A549 (cell line): Measurements from ENCODE around the gene CD27. TPM values are rescaled to one million over a fixed set of nuclear protein-coding genes. Genes with fewer than 3 reads are reported as not detected.

Experiments
- ATAC-seq, 2 experiments: fragments of 200-7000 bp in 1 of 2; fragments of >200 bp in 1 of 2; cut with Nextera tagmentation in 1 of 2; cut with Tn5 transposase in 1 of 2; 3 replicates each; pipeline versions ENCODE4 v1.8.0 to v1.9.1; 2018 to 2020; ENCODE audit warnings: mild to moderate bottlenecking in 1 of 2, moderate library complexity in 1 of 2
- CTCF ChIA-PET: fragments of 300-600 bp; sonication (Branson Sonifier 250); formaldehyde crosslinking; extraction: SDS; loops from one replicate; lab custom pipeline; 2021; ENCODE audit warnings: antibody characterized with exemption, inconsistent platforms; lab: Yijun Ruan, JAX
- POLR2A ChIA-PET: fragments of 350-600 bp; formaldehyde crosslinking; extraction: SDS; loops from one replicate; lab custom pipeline; 2021; ENCODE audit warnings: antibody characterized with exemption, inconsistent platforms; lab: Yijun Ruan, JAX
- DNase-seq, 2 experiments: peaks; one replicate each; pipeline versions ENCODE4 v3.0.0 to v3.0.0-alpha.2; 2011 to 2016; ENCODE audit warnings: low read depth in 1 of 2, low spot score in 1 of 2
- FAIRE-seq: peaks from 2 replicates; lab custom pipeline; 2011; peaks lifted over from hg19 to GRCh38; lab: Jason Lieb, UNC
- H3K27ac ChIP-seq, 2 experiments: fragments of >200 bp; sonication (Bioruptor Twin); formaldehyde crosslinking; 3 replicates each; pipeline ENCODE4 v1.5.1; 2016 to 2017
- H3K4me1 ChIP-seq: fragments of >200 bp; sonication (Bioruptor Twin); formaldehyde crosslinking; 3 replicates; pipeline ENCODE4 v1.6.1; 2016
- H3K4me2 ChIP-seq: fragments of >200 bp; sonication (Bioruptor Twin); formaldehyde crosslinking; 3 replicates; pipeline ENCODE4 v1.6.1; 2016
- H3K4me3 ChIP-seq: fragments of >200 bp; sonication (Bioruptor Twin); formaldehyde crosslinking; 3 replicates; pipeline ENCODE4 v1.5.1; 2016
- H3K9me3 ChIP-seq: fragments of >200 bp; sonication (Bioruptor Twin); formaldehyde crosslinking; 3 replicates; pipeline ENCODE4 v1.6.1; 2016
- BHLHE40 ChIP-seq: IDR thresholded peaks from 2 replicates; pipeline ENCODE4 v1.6.1; 2012; ENCODE audit warnings: low read depth, low read length, inconsistent platforms
- CBX8 ChIP-seq: fragments of 200-600 bp; sonication (generic); IDR thresholded peaks from 2 replicates; pipeline ENCODE4 v1.6.1; 2016
- CEBPB ChIP-seq, 2 experiments: fragments of >200 bp in 1 of 2; sonication (Bioruptor Twin) in 1 of 2; formaldehyde crosslinking in 1 of 2; IDR thresholded peaks; 2 replicates each; pipeline ENCODE4 v1.6.1; 2012 to 2016
- EHF ChIP-seq: fragments of 250-450 bp; sonication (Bioruptor Pico); IDR thresholded peaks from 2 replicates; pipeline ENCODE4 v1.5.0; 2020; ENCODE audit warnings: mild to moderate bottlenecking
- FOSL2 ChIP-seq, 2 experiments: fragments of 450-650 bp in 1 of 2; fragments of >200 bp in 1 of 2; sonication (Bioruptor Twin) in 1 of 2; formaldehyde crosslinking; IDR thresholded peaks; 2 replicates each; pipeline versions ENCODE4 v1.5.0 to v1.6.1; 2016 to 2020; ENCODE audit warnings: mild to moderate bottlenecking in 1 of 2, moderate library complexity in 1 of 2
- HEYL ChIP-seq: fragments of 250-450 bp; sonication (Bioruptor Pico); IDR thresholded peaks from 2 replicates; pipeline ENCODE4 v1.8.0; 2021; ENCODE audit warnings: mild to moderate bottlenecking, moderate library complexity
- HOXB13 ChIP-seq: fragments of 250-450 bp; sonication (Bioruptor Pico); IDR thresholded peaks from 2 replicates; pipeline ENCODE4 v1.5.0; 2020; ENCODE audit warnings: low read depth, mild to moderate bottlenecking, moderate library complexity
- HOXB5 ChIP-seq: fragments of 250-450 bp; sonication (Bioruptor Pico); IDR thresholded peaks from 2 replicates; pipeline ENCODE4 v1.5.0; 2020; ENCODE audit warnings: mild to moderate bottlenecking, moderate library complexity
- KDM1A ChIP-seq: fragments of 200-600 bp; sonication (generic); IDR thresholded peaks from 2 replicates; pipeline ENCODE4 v1.6.1; 2016; ENCODE audit warnings: low read depth, mild to moderate bottlenecking
- NPAS2 ChIP-seq: fragments of 250-450 bp; sonication (Bioruptor Pico); IDR thresholded peaks from 2 replicates; pipeline ENCODE4 v1.8.0; 2022; ENCODE audit warnings: mild to moderate bottlenecking, moderate library complexity, borderline replicate concordance
- POLR2A ChIP-seq: IDR thresholded peaks from 2 replicates; pipeline ENCODE4 v1.6.1; 2012; ENCODE audit warnings: mild to moderate bottlenecking, low read length
- POLR2AphosphoS2 ChIP-seq: conservative IDR thresholded peaks from 2 replicates; pipeline ENCODE4 v1.6.1; 2012; ENCODE audit warnings: low read length, improper control_type of control experiment, inconsistent platforms
- RAD21 ChIP-seq, 2 experiments: fragments of >200 bp in 1 of 2; sonication (Bioruptor Twin) in 1 of 2; formaldehyde crosslinking in 1 of 2; IDR thresholded peaks in 1 of 2; conservative IDR thresholded peaks in 1 of 2; 2 replicates in 1 of 2; 3 replicates in 1 of 2; pipeline ENCODE4 v1.6.1; 2012 to 2018; ENCODE audit warnings: inconsistent platforms in 1 of 2
- RARB ChIP-seq: fragments of 250-450 bp; sonication (Bioruptor Pico); IDR thresholded peaks from 2 replicates; pipeline ENCODE4 v1.8.0; 2021; ENCODE audit warnings: mild to moderate bottlenecking, moderate library complexity
- RCOR1 ChIP-seq: fragments of 150-350 bp; IDR thresholded peaks from 2 replicates; pipeline ENCODE4 v1.6.1; 2014; ENCODE audit warnings: antibody characterized with exemption, low read length, low read depth
- SREBF2 ChIP-seq: fragments of 450-650 bp; IDR thresholded peaks from 2 replicates; pipeline ENCODE4 v1.6.1; 2014; ENCODE audit warnings: mild to moderate bottlenecking, moderate library complexity
- TP53 ChIP-seq: fragments of 250-450 bp; sonication (Bioruptor Pico); IDR thresholded peaks from 2 replicates; pipeline ENCODE4 v1.5.0; 2021; ENCODE audit warnings: mild to moderate bottlenecking, moderate library complexity
- ZFP36 ChIP-seq: fragments of 450-650 bp; IDR thresholded peaks from 2 replicates; pipeline ENCODE4 v1.6.1; 2014; ENCODE audit warnings: borderline replicate concordance; ENCODE audit not compliant: partially characterized antibody
- WGBS: methylation state at CpG from one replicate; pipeline ENCODE4 v1.1.6; 2017; ENCODE audit errors: missing lambda C conversion rate; 5-methylcytosine and 5-hydroxymethylcytosine counted together
- polyA plus RNA-seq, 4 experiments: library from polyadenylated mRNA; depleted of rRNA in 3 of 4; stranded (reverse); fragments of >200 nt; fragmentation: RNase III in 1 of 4; extraction: RNeasy Plus Mini Kit Qiagen cat#74134 plus additional on column Dnase treatment in 1 of 4; gene quantifications; 2 replicates in 3 of 4; 3 replicates in 1 of 4; pipeline ENCODE4 v1.2.3, GENCODE V29; 2011 to 2017
- TF ChIP-seq, protein P1 (sequence below): fragments of 200-600 bp; sonication (generic); IDR thresholded peaks from 2 replicates; pipeline ENCODE4 v1.6.1; 2016; ENCODE audit warnings: antibody characterized with exemption, mild to moderate bottlenecking, moderate library complexity
- TF ChIP-seq, protein P2 (sequence below): fragments of >200 bp; sonication (Bioruptor Twin); formaldehyde crosslinking; IDR thresholded peaks from 2 replicates; pipeline ENCODE4 v1.6.1; 2016
- TF ChIP-seq, protein P3 (sequence below): IDR thresholded peaks from 2 replicates; pipeline ENCODE4 v1.6.1; 2012
- TF ChIP-seq, protein P4 (sequence below): IDR thresholded peaks from 2 replicates; pipeline ENCODE4 v1.6.1; 2012
- TF ChIP-seq, protein P5 (sequence below): fragments of 250-450 bp; sonication (Bioruptor Pico); IDR thresholded peaks from 2 replicates; pipeline ENCODE4 v1.5.0; 2021; ENCODE audit warnings: mild to moderate bottlenecking, moderate library complexity, borderline replicate concordance

The CD27 gene
- polyA plus RNA-seq, 2 of the 4 experiments (the other 2 are of a cell fraction), result not detected

DNA sequence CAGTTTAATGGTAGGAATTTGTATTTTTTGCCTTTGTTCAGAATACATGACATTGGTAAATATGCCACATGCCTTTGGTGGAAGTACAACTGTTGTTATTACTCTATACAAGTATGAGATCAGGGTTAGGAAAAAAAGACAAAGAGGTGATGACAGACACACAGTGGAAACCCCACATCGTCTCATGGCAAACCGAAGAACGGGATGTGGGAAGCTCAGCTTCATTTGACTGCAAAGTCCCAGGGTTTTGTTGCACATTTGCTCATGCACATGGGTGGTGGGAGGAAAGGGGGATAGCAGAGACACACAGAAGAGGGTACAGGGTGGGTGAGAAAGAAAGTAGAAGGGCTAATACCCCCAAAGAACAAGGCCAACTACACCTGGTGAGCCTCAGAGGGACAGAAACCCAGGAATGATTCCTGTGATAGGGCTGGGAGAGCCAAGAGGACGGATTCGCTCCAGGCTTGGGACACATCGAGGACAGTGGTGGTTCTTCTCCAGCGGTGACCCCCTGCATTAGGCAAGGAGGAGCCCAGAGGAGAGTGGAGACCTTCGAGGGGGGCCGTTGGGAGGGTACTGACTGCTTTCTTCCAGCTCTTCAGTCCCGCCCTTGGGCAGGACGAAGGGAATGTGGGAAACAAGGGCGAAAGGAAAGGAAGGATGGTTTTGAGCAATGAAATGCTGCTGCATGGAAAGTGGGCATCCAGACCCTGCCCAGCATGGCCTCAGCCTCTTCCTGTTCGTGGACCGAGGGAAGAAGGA lies 17.7 kb downstream of the CD27 start:
- WGBS, result 88% methylated on average over 14 of the region's 14 CpGs
- DNase-seq (no peak), ATAC-seq (no peak), FAIRE-seq (no peak)
- no peak overlapping the region for H3K27ac ChIP-seq
- ChIA-PET CTCF (interaction anchor here (0.8 to 9.3 kb wide), 8 partner anchors 11 to 139 kb away, joined by 3 to 92 read pairs (median 5); partner anchors contain the start of gene TAPBPL), POLR2A (no interaction called here)
- peaks cover 5% of the 10 kb centered on the region; the same call in 1 of the 3 replicates for H3K4me1 ChIP-seq
- no peaks in the 10 kb centered on the region for H3K9me3 ChIP-seq
- H3K4me2 ChIP-seq, result no peak overlapping the region
- no peak overlapping the region for H3K4me3 ChIP-seq
- TF ChIP-seq POLR2AphosphoS2 (no peak), RCOR1 (no peak)

DNA sequence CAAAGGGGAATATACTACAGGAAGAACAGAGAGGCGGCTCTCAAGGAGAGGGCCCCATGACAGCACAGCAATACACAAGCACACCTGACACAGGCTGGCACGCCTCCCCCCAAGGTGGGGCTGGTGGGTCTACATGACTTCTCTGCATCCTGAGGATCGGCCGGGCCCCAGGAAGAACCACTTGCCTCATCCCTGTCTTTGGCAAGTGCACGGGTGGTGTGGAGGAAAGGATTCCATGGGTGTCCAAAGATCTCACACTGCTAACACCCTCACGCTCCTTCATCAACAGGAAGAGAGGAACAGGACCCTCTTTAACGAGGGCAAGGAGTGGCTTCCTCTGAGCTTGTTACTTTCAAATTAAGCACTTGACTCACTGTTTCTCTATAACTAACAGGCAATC lies 18.5 kb downstream of the CD27 start:
- FAIRE-seq (no peak), ATAC-seq (no peak), DNase-seq (no peak)
- POLR2A ChIA-PET, result interaction anchor here (1.1 kb wide), 1 partner anchor 118 kb away, joined by 3 read pairs; no protein-coding TSS in a partner anchor
- no peak overlapping the region for H3K27ac ChIP-seq
- H3K4me1 ChIP-seq, result peaks cover 11% of the 10 kb centered on the region
- H3K9me3 ChIP-seq, result no peaks in the 10 kb centered on the region
- CTCF ChIA-PET, result interaction anchor here (0.7 to 9.3 kb wide), 8 partner anchors 12 to 184 kb away, joined by 3 to 92 read pairs (median 5); partner anchors contain the start of gene TAPBPL
- TF ChIP-seq SREBF2, result no peak
- no peak for TF ChIP-seq ZFP36
- TF ChIP-seq, protein P1, sequence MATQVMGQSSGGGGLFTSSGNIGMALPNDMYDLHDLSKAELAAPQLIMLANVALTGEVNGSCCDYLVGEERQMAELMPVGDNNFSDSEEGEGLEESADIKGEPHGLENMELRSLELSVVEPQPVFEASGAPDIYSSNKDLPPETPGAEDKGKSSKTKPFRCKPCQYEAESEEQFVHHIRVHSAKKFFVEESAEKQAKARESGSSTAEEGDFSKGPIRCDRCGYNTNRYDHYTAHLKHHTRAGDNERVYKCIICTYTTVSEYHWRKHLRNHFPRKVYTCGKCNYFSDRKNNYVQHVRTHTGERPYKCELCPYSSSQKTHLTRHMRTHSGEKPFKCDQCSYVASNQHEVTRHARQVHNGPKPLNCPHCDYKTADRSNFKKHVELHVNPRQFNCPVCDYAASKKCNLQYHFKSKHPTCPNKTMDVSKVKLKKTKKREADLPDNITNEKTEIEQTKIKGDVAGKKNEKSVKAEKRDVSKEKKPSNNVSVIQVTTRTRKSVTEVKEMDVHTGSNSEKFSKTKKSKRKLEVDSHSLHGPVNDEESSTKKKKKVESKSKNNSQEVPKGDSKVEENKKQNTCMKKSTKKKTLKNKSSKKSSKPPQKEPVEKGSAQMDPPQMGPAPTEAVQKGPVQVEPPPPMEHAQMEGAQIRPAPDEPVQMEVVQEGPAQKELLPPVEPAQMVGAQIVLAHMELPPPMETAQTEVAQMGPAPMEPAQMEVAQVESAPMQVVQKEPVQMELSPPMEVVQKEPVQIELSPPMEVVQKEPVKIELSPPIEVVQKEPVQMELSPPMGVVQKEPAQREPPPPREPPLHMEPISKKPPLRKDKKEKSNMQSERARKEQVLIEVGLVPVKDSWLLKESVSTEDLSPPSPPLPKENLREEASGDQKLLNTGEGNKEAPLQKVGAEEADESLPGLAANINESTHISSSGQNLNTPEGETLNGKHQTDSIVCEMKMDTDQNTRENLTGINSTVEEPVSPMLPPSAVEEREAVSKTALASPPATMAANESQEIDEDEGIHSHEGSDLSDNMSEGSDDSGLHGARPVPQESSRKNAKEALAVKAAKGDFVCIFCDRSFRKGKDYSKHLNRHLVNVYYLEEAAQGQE, result no peak
- no peak for TF ChIP-seq CEBPB (IDR thresholded peaks at IDR 0.05)
- TF ChIP-seq RARB (CRISPR knock-in tag), result no peak
- no peak for TF ChIP-seq HEYL
- no peak for TF ChIP-seq FOSL2 (IDR thresholded peaks at IDR 0.05)
- no peak for TF ChIP-seq FOSL2 (CRISPR knock-in tag; IDR thresholded peaks at IDR 0.05)
- TF ChIP-seq EHF (CRISPR knock-in tag), result no peak
- TF ChIP-seq, protein P2, sequence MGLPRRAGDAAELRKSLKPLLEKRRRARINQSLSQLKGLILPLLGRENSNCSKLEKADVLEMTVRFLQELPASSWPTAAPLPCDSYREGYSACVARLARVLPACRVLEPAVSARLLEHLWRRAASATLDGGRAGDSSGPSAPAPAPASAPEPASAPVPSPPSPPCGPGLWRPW, result no peak
- TF ChIP-seq, protein P3, sequence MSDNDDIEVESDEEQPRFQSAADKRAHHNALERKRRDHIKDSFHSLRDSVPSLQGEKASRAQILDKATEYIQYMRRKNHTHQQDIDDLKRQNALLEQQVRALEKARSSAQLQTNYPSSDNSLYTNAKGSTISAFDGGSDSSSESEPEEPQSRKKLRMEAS, result no peak
- TF ChIP-seq, protein P4, sequence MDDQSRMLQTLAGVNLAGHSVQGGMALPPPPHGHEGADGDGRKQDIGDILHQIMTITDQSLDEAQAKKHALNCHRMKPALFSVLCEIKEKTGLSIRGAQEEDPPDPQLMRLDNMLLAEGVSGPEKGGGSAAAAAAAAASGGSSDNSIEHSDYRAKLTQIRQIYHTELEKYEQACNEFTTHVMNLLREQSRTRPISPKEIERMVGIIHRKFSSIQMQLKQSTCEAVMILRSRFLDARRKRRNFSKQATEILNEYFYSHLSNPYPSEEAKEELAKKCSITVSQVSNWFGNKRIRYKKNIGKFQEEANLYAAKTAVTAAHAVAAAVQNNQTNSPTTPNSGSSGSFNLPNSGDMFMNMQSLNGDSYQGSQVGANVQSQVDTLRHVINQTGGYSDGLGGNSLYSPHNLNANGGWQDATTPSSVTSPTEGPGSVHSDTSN, result no peak
- no peak for TF ChIP-seq KDM1A
- TF ChIP-seq POLR2A, result no peak
- no peak for TF ChIP-seq BHLHE40
- no peak for TF ChIP-seq TP53 (CRISPR knock-in tag)
- 90% methylated on average over 7 of the region's 7 CpGs for WGBS
- no peak overlapping the region for H3K4me2 ChIP-seq
- H3K4me3 ChIP-seq, result no peak overlapping the region

DNA sequence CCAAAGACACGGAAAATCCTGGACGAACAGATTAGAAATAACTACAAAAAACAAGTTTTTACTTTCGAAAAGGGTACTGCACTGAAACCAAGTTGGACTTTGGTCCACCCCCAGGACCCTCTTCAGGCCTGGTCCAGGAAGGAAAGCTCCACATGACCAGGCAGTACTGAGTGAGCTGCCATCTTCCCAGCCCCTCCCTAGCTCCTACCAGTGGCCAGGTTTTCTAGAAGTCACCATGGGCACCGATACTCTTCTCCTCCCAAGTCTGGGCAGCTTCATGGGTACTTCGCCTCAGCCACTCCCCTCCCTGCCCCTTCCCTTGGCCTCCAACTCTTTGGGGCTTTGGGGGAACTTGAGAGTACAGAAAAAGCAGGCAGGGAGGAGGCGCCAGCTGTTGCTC lies 19.1 kb downstream of the CD27 start:
- Histone ChIP-seq H3K4me1 (peaks cover 18% of the 10 kb centered on the region), H3K9me3 (no peaks in the 10 kb centered on the region), H3K27ac (0 out of 6 replicates have a peak overlapping the region, but pooled peaks of 1 of the 2 experiments have one; percentile 10), H3K4me3 (no peak overlapping the region), H3K4me2 (no peak overlapping the region)
- FAIRE-seq, result no peak
- ATAC-seq, result no peak
- DNase-seq, result no peak
- TF ChIP-seq CBX8 (no peak), RAD21 (conservative IDR thresholded peaks at IDR 0.05 in 1 of 2, IDR thresholded peaks at IDR 0.05 in 1 of 2) (no peak), NPAS2 (CRISPR knock-in tag) (no peak), HOXB5 (CRISPR knock-in tag) (no peak), HOXB13 (no peak), EHF (CRISPR knock-in tag) (no peak)
- TF ChIP-seq, protein P5, sequence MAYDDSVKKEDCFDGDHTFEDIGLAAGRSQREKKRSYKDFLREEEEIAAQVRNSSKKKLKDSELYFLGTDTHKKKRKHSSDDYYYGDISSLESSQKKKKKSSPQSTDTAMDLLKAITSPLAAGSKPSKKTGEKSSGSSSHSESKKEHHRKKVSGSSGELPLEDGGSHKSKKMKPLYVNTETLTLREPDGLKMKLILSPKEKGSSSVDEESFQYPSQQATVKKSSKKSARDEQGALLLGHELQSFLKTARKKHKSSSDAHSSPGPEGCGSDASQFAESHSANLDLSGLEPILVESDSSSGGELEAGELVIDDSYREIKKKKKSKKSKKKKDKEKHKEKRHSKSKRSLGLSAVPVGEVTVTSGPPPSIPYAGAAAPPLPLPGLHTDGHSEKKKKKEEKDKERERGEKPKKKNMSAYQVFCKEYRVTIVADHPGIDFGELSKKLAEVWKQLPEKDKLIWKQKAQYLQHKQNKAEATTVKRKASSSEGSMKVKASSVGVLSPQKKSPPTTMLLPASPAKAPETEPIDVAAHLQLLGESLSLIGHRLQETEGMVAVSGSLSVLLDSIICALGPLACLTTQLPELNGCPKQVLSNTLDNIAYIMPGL (CRISPR knock-in tag), result no peak
- POLR2A ChIA-PET, result interaction anchor here (1.1 kb wide), 1 partner anchor 119 kb away, joined by 3 read pairs; no protein-coding TSS in a partner anchor
- WGBS, result 96% methylated on average over 6 of the region's 6 CpGs
- CTCF ChIA-PET, result interaction anchor here (0.6 to 9.3 kb wide), 12 partner anchors 20 to 185 kb away, joined by 3 to 92 read pairs (median 7); no protein-coding TSS in a partner anchor
